Measurements from ENCODE around the gene SCAMP4.

- TF ChIP-seq CTCF (IDR thresholded peaks at IDR 0.05) (no peak), POLR2A (IDR thresholded peaks at IDR 0.05) (no peak)
Measured at GRCh38 chr19:1863638-1864479, 41.3 kb upstream of the SCAMP4 start.
